ACC112 (cell line): ENCODE results near the gene RETREG2.

ENCODE experiments used
- H2AFZ ChIP-seq: fragments of 200-600 bp; sonication (generic); one replicate; pipeline ENCODE4 v1.6.0; 2017; ENCODE audit warnings: antibody characterized with exemption, low read length; ENCODE audit not compliant: unreplicated experiment
- H3K27ac ChIP-seq: fragments of 200-600 bp; sonication (generic); 2 replicates; pipeline ENCODE4 v1.5.1; 2014; ENCODE audit warnings: low read depth, mild to moderate bottlenecking, antibody characterized with exemption, low read length, moderate library complexity
- H3K27me3 ChIP-seq: fragments of 200-600 bp; sonication (generic); 2 replicates; pipeline ENCODE4 v1.6.1; 2014; ENCODE audit warnings: mild to moderate bottlenecking, antibody characterized with exemption, low read length, moderate library complexity, mixed read lengths; ENCODE audit not compliant: insufficient read depth
- H3K36me3 ChIP-seq: fragments of 200-600 bp; sonication (generic); 2 replicates; pipeline ENCODE4 v1.6.1; 2016; ENCODE audit warnings: mild to moderate bottlenecking, antibody characterized with exemption, low read length, moderate library complexity, mixed read lengths; ENCODE audit not compliant: insufficient read depth
- H3K4me1 ChIP-seq: fragments of 200-600 bp; sonication (generic); one replicate; pipeline ENCODE4 v1.6.1; 2016; ENCODE audit warnings: low read length, mixed read lengths; ENCODE audit not compliant: insufficient read depth, unreplicated experiment, control insufficient read depth
- H3K4me3 ChIP-seq: fragments of 200-600 bp; sonication (generic); 2 replicates; pipeline ENCODE4 v1.5.1; 2014; ENCODE audit warnings: mild to moderate bottlenecking, low read depth, low read length
- H3K79me2 ChIP-seq: fragments of 200-600 bp; sonication (generic); one replicate; pipeline ENCODE4 v1.6.0; 2016; ENCODE audit warnings: low read length; ENCODE audit not compliant: control insufficient read depth, unreplicated experiment, insufficient read depth

RETREG2 gene

DNA sequence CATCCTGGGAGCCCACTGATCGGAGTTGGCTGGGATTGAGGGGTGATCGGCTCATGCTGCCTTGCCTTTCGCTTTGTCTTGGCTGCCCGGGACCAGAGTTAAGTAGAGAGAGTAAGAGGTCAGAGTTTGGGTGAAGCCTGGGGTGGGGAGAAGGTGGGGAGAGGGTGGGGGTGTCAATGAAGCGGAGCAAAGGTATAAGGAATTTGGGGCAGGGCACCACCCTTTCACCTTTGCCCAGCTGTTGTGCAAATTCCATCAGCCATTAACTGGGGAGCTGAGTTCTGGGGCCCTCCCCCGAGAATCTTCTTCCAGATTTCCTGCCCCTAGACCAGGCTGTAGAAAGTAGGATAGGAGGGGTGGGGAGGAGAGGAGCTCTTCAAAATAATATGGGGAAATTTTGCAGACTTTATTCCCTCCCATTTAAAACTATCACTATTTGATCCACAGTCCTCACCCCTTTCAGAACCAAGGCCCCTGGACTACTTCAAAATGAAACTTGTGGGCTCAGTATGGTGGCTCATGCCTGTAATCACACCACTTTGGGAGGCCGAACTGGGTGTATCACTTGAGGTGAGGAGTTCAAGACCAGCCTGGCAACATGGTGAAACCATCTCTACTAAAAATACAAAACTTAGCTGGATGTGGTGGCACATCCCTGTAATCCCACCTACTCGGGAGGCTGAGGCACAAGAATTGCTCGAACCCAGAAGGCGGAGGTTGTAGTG lies 8.0 kb upstream of the RETREG2 start, which contains the start of gene SLC23A3:
Gene SLC23A3, minus strand, starts transcription at position 100 of the 725 bp plus-strand sequence. Its CDS starts 45 bp downstream, at position 55.
- H3K36me3 ChIP-seq = no peaks in the 10 kb centered on the region
- H3K4me3 ChIP-seq = no peak within 1 kb of the TSS
- H3K27me3 ChIP-seq = no peaks in the 10 kb centered on the region
- no peak within 1 kb of the TSS for H3K27ac ChIP-seq
- H2AFZ ChIP-seq = no peak within 1 kb of the TSS
- peaks cover 3% of the 10 kb centered on the region for H3K4me1 ChIP-seq
- H3K79me2 ChIP-seq = peaks cover 4% of the 10 kb centered on the region

DNA sequence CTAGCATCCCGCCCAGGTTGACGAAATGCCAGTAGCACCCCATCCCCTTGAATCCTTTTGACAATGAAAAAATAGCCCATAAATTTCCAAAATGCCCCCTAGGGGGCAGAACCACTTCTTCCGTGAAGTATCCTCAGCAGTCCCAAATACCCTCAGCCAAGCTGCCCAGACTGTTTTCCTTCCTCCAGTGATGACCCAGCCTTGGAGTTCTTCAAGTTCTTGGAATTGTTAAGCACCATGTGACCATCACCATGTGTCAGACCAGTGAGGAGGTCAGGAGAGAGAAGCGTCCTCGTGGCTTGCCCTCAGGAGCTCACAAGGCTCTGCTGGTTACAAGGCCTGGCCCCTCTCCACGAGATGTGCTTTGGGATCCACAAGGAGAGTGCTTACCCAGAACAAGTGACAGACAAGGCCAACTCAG lies 6.8 kb upstream of the RETREG2 start:
- Histone ChIP-seq H3K27me3 (no peaks in the 10 kb centered on the region), H3K36me3 (no peaks in the 10 kb centered on the region), H3K4me1 (peaks cover 11% of the 10 kb centered on the region), H3K27ac (no peak overlapping the region), H3K79me2 (peaks cover 12% of the 10 kb centered on the region), H3K4me3 (no peak overlapping the region), H2AFZ (no peak overlapping the region)

DNA sequence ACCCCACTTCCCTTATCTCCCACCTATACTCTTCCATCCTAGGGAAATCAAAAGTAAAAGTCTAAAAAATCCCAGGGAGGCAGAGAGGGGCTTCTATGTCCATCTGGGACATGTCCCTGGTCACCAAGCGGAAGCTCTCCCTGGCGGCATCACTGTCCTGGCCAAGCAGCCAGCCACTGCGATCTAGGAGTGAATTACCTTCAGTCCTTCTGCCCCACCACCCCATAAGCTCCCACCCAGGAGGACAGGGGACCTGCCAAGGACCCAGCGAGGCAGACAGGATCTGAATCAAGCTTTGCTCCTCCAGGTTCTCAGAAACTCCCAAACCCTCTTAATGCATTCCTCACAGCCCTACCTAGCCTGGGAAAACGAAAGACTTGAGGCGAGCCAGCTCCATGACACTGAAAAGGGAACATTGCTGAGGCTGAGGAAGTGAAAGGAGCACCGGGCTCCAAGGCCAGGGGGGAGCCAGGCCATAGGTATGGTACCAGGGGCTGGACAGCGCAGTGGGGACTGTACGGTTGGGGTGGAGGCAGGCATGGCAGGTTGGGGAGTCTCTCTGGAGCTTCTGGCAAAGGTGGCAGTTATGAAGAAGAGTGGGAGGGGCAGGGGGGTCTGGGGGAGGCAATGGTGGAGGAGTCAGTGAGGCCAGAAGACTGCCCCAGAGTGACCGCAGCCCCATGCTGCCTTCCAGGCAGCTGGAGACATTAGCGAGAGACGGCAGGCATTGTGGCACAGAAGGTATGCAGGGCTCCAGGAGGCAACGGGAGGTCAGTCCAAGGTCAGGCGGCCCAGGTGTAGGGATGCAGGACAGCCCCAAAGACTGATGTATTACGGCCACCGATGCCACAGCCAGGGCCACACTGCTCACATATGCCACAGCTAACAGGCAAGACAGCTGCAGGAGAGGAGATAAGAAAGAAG lies 5.6 kb upstream of the RETREG2 start:
- Histone ChIP-seq H3K79me2 (peaks cover 12% of the 10 kb centered on the region), H3K4me3 (no peak overlapping the region), H3K27ac (no peak overlapping the region), H3K4me1 (peaks cover 11% of the 10 kb centered on the region), H3K36me3 (no peaks in the 10 kb centered on the region), H2AFZ (no peak overlapping the region), H3K27me3 (no peaks in the 10 kb centered on the region)

DNA sequence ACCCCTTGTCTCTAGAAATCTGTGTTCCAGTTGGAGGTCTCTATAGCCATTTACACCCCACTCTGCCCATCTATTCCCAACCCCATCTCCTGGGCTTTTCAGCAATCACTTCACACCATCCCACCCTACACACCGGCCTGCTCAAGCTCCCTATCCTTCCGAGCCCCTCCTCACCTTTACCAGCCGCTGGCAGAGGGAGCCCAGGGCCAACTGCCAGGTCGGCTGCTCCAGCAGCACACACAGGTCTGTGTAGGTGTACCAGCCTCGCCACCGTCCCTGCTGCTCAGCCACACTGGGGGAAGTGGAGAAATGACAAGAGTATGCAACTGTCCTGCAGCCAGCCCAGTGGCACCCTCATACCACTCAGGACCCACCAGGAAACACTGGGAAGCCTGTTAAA lies 4.9 kb upstream of the RETREG2 start:
- no peak overlapping the region for H2AFZ ChIP-seq
- H3K27me3 ChIP-seq = no peaks in the 10 kb centered on the region
- peaks cover 12% of the 10 kb centered on the region for H3K79me2 ChIP-seq
- no peak overlapping the region for H3K4me3 ChIP-seq
- H3K27ac ChIP-seq = no peak overlapping the region
- no peaks in the 10 kb centered on the region for H3K36me3 ChIP-seq
- H3K4me1 ChIP-seq = peaks cover 11% of the 10 kb centered on the region

DNA sequence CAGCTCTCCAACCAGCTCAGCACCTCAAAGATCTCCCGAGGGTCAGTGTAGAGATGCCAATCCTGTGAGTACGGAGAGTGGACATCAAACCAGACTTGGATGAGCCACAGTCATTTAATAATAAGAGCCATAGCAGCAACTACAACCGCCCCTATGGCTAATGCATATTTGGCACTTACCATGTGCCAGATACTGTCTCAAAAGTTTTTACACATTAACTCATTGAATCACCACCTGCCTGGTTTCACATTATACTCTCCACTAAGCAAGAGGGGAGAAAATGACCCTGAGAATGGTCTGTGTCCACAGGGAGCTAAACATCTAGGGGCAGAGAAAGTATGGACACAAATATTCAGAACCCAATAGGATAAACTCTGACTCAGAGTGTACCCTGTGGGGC lies 3.9 kb upstream of the RETREG2 start:
- Histone ChIP-seq H3K4me3 (no peak overlapping the region), H3K36me3 (no peaks in the 10 kb centered on the region), H2AFZ (no peak overlapping the region), H3K4me1 (peaks cover 13% of the 10 kb centered on the region), H3K27me3 (no peaks in the 10 kb centered on the region), H3K79me2 (peaks cover 20% of the 10 kb centered on the region), H3K27ac (no peak overlapping the region)

DNA sequence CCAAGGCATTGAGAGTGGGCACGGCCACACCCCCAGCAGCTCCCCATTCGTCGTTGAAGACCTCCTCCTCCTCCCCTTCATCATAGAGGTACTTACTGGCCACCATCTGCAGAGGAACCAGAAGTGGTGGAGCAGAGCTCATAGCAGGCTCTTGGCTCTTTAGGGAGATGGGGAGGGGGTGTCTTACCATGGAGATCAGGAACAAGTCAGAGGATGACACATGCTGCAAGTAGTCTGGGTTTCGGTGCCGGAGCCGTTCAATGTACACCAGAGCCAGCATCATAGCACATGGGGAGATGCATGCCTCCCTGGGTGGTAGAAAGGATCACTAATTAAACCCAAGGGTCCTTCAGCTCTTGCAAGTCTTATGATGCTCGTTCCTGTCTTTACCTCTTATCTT lies 3.3 kb upstream of the RETREG2 start:
- H3K79me2 ChIP-seq = peaks cover 26% of the 10 kb centered on the region
- H2AFZ ChIP-seq = no peak overlapping the region
- H3K36me3 ChIP-seq = no peaks in the 10 kb centered on the region
- peaks cover 19% of the 10 kb centered on the region for H3K4me1 ChIP-seq
- H3K4me3 ChIP-seq = no peak overlapping the region
- H3K27ac ChIP-seq = no peak overlapping the region
- H3K27me3 ChIP-seq = no peaks in the 10 kb centered on the region

DNA sequence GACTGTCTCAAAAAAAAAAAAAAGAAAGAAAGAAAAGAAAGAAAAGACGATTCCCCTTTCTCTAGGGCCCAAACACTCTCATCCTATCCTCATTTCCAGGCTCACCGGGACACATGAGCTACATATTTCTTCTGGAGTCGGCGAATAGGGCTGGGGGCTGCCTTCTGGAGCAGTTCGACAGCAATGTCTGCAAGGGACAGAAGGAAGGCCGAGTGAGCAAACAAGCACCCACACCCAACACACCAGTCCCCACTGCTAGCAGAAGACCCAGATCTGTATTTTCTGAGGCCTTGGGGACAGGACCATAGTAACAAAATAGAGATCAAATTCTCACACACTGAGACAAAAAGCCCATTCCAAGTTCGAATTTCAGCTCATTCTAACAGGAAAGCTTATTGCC lies 2.6 kb upstream of the RETREG2 start:
- no peak overlapping the region for H2AFZ ChIP-seq
- H3K79me2 ChIP-seq = peaks cover 33% of the 10 kb centered on the region
- peak overlapping the region; percentile 88 for H3K4me3 ChIP-seq
- peaks cover 19% of the 10 kb centered on the region for H3K4me1 ChIP-seq
- no peak overlapping the region for H3K27ac ChIP-seq
- H3K36me3 ChIP-seq = no peaks in the 10 kb centered on the region
- no peaks in the 10 kb centered on the region for H3K27me3 ChIP-seq

DNA sequence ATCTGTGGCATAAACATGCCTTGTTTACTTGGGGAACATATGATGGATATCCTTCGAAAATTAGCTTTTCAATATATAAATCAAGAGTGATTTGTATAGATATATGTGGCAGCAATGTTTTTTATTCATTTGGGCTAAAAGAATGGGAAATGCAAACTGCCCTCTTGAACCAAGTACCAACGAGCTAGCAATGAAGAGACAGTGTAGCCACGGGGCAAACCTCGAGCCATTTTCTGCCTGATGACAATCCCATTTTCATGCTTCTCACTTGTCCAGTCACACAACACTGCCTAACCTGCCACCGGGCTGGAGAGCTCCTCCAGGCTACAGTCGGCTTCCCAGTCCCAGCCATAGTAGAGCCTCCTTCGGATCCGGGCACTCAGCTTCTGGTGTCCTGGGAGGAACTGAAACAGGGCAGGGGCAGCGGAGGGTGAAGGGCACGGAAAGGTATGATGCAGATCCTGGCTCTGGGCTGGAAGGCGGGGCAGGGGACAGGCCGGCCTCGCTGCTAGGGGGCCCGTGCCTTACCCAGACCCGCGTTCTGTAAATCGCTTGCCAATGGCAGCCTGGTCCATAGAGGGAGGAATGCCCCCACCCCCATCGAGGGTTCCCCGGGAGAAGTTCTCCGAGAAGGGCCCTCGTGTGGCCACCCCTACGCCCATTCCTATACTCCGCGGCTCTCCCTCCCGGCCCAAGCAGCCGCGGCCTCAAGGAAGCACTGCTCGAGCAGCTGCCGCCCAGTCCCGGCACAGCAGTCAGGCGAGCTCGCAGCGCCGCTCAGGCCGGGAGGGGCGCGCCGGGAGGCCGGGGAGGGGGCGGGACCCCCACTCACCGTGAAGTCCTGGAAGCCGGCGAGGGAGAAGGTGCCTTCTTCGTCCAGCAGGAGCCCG lies 1.9 kb upstream of the RETREG2 start:
- Histone ChIP-seq H3K36me3 (no peaks in the 10 kb centered on the region), H2AFZ (peak overlapping the region; percentile 82), H3K4me3 (peak overlapping the region; percentile 88), H3K4me1 (peaks cover 19% of the 10 kb centered on the region), H3K27me3 (no peaks in the 10 kb centered on the region), H3K27ac (peak overlapping the region; percentile 93; the same call in 1 of the 2 replicates), H3K79me2 (peaks cover 33% of the 10 kb centered on the region)

DNA sequence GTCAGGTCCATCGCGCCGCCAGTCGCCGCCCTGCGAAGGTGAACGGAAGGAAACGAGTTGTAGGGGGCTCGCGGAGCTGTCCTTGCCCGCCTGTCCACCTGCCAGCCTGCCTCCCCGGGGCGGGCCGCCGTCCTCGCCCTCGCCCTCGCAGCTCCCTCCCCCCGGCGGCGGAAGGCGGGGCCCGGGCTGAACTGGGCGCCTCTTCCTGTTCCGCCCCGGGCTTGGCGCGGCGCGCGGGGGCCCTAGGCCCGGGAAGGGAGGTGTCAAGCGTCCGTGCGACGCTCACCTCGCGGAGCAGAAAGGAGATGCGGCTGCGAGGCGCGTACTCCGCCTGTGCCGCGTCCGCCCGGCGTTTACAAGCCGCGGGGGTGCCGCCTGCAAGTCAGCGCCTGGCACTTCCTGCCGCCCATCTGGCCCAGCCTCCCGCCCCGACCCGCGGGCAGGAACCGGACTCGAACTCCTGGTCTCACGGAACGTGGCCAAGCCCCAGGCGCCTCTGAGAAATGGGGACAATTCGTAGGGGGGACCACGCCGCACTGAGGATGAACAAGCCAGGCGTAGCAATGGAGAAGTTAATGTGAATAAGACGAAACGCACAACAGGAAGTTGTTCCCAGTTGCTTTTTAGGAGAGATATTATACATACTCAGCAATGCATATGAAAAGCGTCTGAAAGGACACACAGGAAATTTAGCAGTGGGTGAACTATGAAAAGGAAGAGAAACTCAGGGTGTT lies 1.1 kb upstream of the RETREG2 start, which contains the start of gene CNPPD1:
Gene CNPPD1, minus strand, starts transcription at position 108 of the 734 bp plus-strand sequence. Its CDS starts 97 bp downstream, at position 11.
- Histone ChIP-seq H3K4me3 (peak within 1 kb of the TSS; percentile 88), H2AFZ (peak within 1 kb of the TSS; percentile 89), H3K27me3 (no peaks in the 10 kb centered on the region), H3K27ac (peak within 1 kb of the TSS; percentile 93), H3K4me1 (peaks cover 19% of the 10 kb centered on the region), H3K36me3 (no peaks in the 10 kb centered on the region), H3K79me2 (peaks cover 33% of the 10 kb centered on the region)
